HG02840 (cell line): ENCODE measurements around the gene CDH4.

Source experiments
- ATAC-seq: cut with Tn5 transposase; IDR thresholded peaks from one replicate; pipeline ENCODE4 v1.9.1; 2021; ENCODE audit warnings: mild to moderate bottlenecking, moderate library complexity, moderate number of reproducible peaks; ENCODE audit not compliant: unreplicated experiment, low FRiP score

CDH4 gene

GRCh38 chr20:61582196-61582923, 330.3 kb downstream of the CDH4 start:
- ATAC-seq = no peak

DNA sequence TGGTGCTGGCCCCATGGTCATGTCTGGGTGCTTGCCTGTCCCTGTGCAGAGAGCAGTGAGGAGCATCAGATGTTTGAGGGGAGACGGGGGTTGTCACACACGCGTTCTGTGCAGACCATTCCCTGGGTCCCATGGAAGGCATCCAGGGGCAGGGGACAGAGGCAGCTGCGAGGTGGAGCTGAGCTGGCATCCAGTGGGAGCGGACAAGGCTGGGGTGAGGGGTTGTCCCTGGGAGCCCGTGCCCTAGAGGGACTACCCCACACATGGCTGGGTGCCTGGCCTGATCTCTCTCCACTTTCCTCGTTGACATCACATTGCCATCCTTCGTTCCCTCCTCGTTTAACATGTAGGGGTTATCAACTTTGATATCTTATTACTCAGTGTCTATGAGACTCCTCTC, 331.3 kb downstream of the CDH4 start:
- no peak for ATAC-seq

GRCh38 chr20:61584851-61585250, 332.8 kb downstream of the CDH4 start:
- ATAC-seq = no peak

GRCh38 chr20:61585764-61586163, 333.7 kb downstream of the CDH4 start:
- ATAC-seq = no peak

DNA sequence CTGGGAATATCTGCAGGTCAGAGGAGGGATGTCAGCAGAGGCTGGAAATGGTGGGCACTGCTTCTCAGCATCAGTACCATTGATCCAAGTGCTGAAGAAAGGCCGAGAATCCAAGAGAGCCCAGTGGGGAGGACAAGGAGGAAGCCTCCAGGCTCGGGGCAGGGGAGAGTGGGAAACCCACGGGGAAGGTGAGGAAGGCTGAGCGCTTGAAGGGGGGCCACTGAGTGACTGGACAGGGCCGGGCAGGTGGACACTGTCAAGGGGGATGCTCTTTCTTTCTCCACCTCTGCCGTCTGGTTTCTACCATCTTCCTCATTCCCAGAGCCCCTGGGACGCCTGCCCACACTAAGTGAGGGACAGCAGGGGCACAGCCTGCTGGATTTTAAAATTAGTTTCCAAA, 335.0 kb downstream of the CDH4 start:
- no peak for ATAC-seq

GRCh38 chr20:61587681-61588289, 335.7 kb downstream of the CDH4 start:
- ATAC-seq = no peak

- ATAC-seq = no peak
Observed at GRCh38 chr20:61588411-61589385, 336.6 kb downstream of the CDH4 start.

DNA sequence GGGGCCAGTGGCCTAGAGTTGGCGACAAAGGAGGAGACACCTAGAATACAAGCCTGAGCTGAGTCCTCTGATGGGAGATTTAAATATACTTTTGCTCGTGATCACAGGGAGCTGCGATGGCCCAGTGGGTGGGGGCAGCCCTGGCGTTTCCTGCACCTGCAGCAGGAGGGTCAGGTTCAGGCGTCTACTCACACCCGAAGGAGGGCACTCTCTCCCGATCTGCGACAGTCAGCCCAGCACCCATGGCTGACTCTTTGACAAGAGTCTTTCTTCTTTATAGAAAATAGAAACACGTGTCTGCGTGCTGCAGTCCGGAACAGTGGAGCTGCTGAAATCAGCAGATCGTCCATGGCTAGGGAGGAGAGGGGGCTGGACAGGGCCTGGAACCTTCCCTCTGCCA, 338.2 kb downstream of the CDH4 start:
- no peak for ATAC-seq

- no peak for ATAC-seq
Observed at GRCh38 chr20:61593516-61593915, 341.5 kb downstream of the CDH4 start.

GRCh38 chr20:61594198-61594597, 342.1 kb downstream of the CDH4 start:
- no peak for ATAC-seq

GRCh38 chr20:61595216-61595615, 343.2 kb downstream of the CDH4 start:
- no peak for ATAC-seq

GRCh38 chr20:61596687-61597330, 344.7 kb downstream of the CDH4 start:
- no peak for ATAC-seq

- ATAC-seq = no peak
Observed at GRCh38 chr20:61597996-61598395, 345.9 kb downstream of the CDH4 start.

- no peak for ATAC-seq
Observed at GRCh38 chr20:61598586-61598985, 346.5 kb downstream of the CDH4 start.

DNA sequence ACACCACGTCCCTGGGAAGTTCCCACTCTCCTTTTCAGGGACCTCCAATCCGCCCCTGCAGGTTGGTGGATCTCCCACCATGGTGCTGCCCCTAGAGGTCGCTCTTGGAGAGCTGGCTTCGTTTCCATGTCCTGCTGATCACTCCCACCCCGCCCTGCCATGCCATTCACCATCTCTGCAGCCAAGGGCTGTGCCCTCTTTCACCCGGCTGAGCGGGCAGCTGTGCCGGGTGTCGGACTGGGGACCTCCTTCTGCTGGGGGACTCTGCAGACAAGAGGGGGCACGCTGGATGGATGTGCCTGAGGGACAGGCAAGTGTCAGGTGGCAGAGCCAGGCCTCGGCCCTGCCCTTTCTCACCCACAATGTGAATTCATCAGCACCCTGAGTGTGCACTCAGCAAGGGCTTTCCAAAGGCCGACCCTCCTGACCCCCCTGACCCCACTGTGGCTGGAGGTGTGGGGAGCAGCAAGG, 347.0 kb downstream of the CDH4 start:
- ATAC-seq = no peak

DNA sequence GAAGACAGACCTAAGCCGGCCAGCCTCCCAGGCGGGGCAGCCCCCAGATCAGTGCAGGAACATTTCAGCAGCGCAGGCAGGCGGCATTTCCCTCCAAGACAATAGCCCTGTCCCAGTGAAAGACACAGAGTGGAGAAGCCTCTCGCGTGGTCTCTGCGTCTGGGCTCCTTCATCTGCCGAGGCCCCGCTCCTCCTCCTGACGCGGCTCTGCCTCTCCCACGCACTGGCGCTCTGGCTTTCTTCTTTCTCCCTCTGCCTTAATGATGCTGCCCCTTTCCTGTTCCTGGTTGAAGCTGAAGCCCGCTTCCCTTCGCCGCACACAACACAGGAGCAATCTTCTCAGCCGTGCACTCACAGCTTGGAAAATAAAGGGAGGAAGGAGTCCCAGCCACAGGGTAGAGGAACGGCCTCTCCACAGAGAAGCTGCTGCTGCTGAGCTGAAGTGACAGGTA, 347.5 kb downstream of the CDH4 start:
- ATAC-seq = no peak

DNA sequence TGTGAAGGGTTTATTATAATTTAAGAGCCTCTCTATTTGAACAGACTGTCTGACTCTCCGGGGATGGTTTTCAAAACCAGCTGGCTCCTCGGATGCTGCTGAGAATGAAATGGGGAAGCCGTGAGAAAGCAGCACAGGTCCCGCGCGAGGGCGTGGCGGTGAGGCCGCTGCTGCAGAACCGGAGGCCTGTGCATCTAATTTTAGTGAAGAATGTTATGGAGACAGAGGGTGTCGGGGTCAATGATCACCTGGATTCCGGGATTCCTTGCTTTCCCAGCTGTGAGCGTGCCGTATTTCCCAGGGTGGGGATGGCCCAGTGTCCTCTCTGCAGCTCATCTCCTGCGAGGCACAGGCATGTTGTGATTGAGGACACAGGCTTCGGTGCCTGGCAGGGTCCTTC, 348.0 kb downstream of the CDH4 start:
- ATAC-seq = no peak

DNA sequence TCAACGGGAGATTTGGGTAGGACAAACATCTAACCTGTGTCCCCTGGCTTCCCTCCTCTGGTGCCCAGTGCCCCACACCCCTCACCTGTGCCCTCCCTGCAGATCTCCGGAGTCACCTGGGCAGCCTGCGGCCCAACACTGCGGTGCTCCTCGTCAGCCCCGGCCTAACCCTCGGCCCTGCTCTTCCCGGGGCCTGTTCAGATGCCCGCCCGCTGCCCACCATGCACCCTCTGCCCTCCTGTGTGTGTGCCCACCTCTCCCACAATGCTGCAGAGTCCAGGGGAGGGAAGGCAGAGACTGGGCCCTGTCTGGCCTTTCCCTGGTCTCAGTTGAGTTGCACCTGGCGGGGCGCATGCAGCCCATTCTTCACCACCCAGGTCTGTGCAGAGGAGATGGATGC, 349.3 kb downstream of the CDH4 start:
- no peak for ATAC-seq

DNA sequence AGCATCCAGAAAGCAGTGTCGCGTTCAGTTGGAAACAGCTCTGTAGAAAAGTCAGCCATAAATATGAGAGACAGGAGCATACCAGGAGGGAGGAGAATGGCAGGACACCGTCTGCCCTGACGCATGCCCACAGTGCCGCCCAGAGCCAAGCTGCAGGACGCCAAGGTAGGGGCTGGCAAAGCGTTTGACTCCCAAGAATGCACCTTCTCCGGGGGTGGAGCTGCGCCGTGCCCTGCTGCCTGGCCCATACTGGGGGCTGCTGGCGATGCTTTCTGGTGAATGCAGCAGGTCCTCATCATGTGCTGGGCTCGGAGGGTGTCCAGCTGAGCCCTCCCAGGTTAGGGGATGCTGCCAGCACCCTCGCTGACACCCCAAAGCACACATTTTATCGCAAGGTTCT, 349.8 kb downstream of the CDH4 start:
- no peak for ATAC-seq

GRCh38 chr20:61603715-61604114, 351.7 kb downstream of the CDH4 start:
- ATAC-seq = no peak

- ATAC-seq = no peak
Observed at GRCh38 chr20:61604549-61604948, 352.5 kb downstream of the CDH4 start.
